Lung (tissue), 12 donors: Measurements from ENCODE around the gene XPO5. TPM values are rescaled to one million over a fixed set of nuclear protein-coding genes. Genes with fewer than 3 reads are reported as not detected.

Experiments used
- ATAC-seq: fragments of 200-7000 bp; cut with Tn5 transposase; one replicate; pipeline ENCODE4 v1.9.1; 2020; ENCODE audit warnings: moderate number of reproducible peaks; ENCODE audit not compliant: insufficient read depth, low FRiP score
- DNase-seq, 3 donors: peaks; one replicate each; pipeline ENCODE4 v3.0.0-alpha.2; 2013 to 2017
- H3K27ac ChIP-seq, 2 donors: one replicate each; pipeline ENCODE4 v1.5.1; 2013; ENCODE audit warnings: mild to moderate bottlenecking in 2 of 2, moderate library complexity in 2 of 2, control low read depth in 1 of 2, inconsistent platforms in 1 of 2, low read depth in 1 of 2, low read length in 1 of 2
- H3K27me3 ChIP-seq, 3 donors: one replicate each; pipeline ENCODE4 v1.5.1; 2013; ENCODE audit warnings: low read length in 2 of 3; ENCODE audit not compliant: control insufficient read depth in 3 of 3, insufficient read depth in 3 of 3
- H3K36me3 ChIP-seq, 4 donors: one replicate each; pipeline ENCODE4 v1.5.1; 2013; ENCODE audit warnings: low read length in 4 of 4, mild to moderate bottlenecking in 1 of 4, moderate library complexity in 1 of 4; ENCODE audit not compliant: control insufficient read depth in 4 of 4, insufficient read depth in 4 of 4
- H3K4me1 ChIP-seq, 5 donors: one replicate each; pipeline ENCODE4 v1.5.1; 2013; ENCODE audit warnings: low read length in 5 of 5, mild to moderate bottlenecking in 2 of 5, moderate library complexity in 1 of 5; ENCODE audit not compliant: control insufficient read depth in 5 of 5, insufficient read depth in 5 of 5
- H3K4me3 ChIP-seq: one replicate; pipeline ENCODE4 v1.5.1; 2013; ENCODE audit warnings: mild to moderate bottlenecking, control low read depth, moderate library complexity
- H3K9ac ChIP-seq, 2 donors: one replicate each; pipeline ENCODE4 v1.5.1; 2013; ENCODE audit warnings: low read length in 2 of 2, control low read depth in 1 of 2; ENCODE audit not compliant: insufficient read depth in 1 of 2
- H3K9me3 ChIP-seq, 4 donors: one replicate each; pipeline ENCODE4 v1.5.1; 2013; ENCODE audit warnings: low read length in 3 of 4, mild to moderate bottlenecking in 1 of 4, moderate library complexity in 1 of 4; ENCODE audit not compliant: control insufficient read depth in 4 of 4, insufficient read depth in 3 of 4
- CTCF ChIP-seq: IDR thresholded peaks from 2 replicates; pipeline ENCODE4 v1.5.1; 2012; ENCODE audit warnings: mild to moderate bottlenecking; ENCODE audit errors: control extremely low read depth, extremely low read depth
- WGBS, 2 donors: extraction: QIAGEN DNeasy Blood & Tissue Kit; methylation state at CpG; one replicate each; pipeline ENCODE4 v1.1.7; 2013; 5-methylcytosine and 5-hydroxymethylcytosine counted together
- polyA plus RNA-seq, 2 donors: library from polyadenylated mRNA; stranded (reverse); fragments of 200-250 nt; gene quantifications; one replicate each; pipeline ENCODE4 v1.2.1, GENCODE V29; 2013
- total RNA-seq, 2 donors: library from RNA; depleted of rRNA in 1 of 2; stranded (reverse); fragments of >200 nt in 1 of 2; gene quantifications; one replicate each; pipeline ENCODE4 v1.2.1, GENCODE V29; 2014 to 2021
- donor health status: control.
- donor health status: control.
- donor health status: Bipolar disorder and iron deficiency.
- donor health status: healthy.
- donor health status: DM: yes; HTN: yes; CAD: no.

XPO5 gene
- total and polyA plus RNA-seq, 4 donors: 9.3 to 30.1 (median 16.3) TPM

- TF ChIP-seq CTCF: no peak
- Histone ChIP-seq H3K4me1 (peaks cover 7 to 17% (median 10%) of the 10 kb centered on the region in 5 donors), H3K9ac (no peak overlapping the region), H3K27me3 (no peaks in the 10 kb centered on the region), H3K4me3 (no peak overlapping the region), H3K36me3 (peaks cover 0 to 2% (median under 1%) of the 10 kb centered on the region in 4 donors), H3K9me3 (no peaks in the 10 kb centered on the region), H3K27ac (no peak overlapping the region)
- ATAC-seq: no peak
- DNase-seq: no peak
- 89 to 91% methylated on average over 2 of the region's 2 CpGs for WGBS, 2 donors
These were observed 94.8 kb downstream of the XPO5 start for GRCh38 chr6:43481075-43481474.

GRCh38 chr6:43478008-43478372 lies 97.8 kb downstream of the XPO5 start:
- Histone ChIP-seq H3K36me3 (peaks cover 0 to 2% (median under 1%) of the 10 kb centered on the region in 4 donors), H3K9ac (peak overlapping the region; percentile 66 to 91), H3K4me3 (peak overlapping the region; percentile 68), H3K27ac (peak overlapping the region in 1 of 2 donors; percentile 69), H3K4me1 (peaks cover 7 to 17% (median 10%) of the 10 kb centered on the region in 5 donors), H3K27me3 (no peaks in the 10 kb centered on the region), H3K9me3 (no peaks in the 10 kb centered on the region)
- WGBS, 2 donors: 18 to 20% methylated on average over 3 of the region's 3 CpGs
- no peak for TF ChIP-seq CTCF
- DNase-seq (no peak), ATAC-seq (no peak)

GRCh38 chr6:43477235-43478007 lies 98.4 kb downstream of the XPO5 start, which contains the start of gene TJAP1:
TSS of gene TJAP1 (plus strand) at chr6:43477570. CDS start at chr6:43499002, 21,432 bp downstream.
- no peaks in the 10 kb centered on the region for H3K9me3 ChIP-seq
- ATAC-seq (peak; percentile 100), DNase-seq (peak; percentile 92 to 96 (median 93))
- TF ChIP-seq CTCF: no peak
- H3K4me3 ChIP-seq: peak within 1 kb of the TSS; percentile 68
- peaks cover 7 to 17% (median 10%) of the 10 kb centered on the region in 5 donors for H3K4me1 ChIP-seq
- peaks cover 0 to 2% (median under 1%) of the 10 kb centered on the region in 4 donors for H3K36me3 ChIP-seq
- no peaks in the 10 kb centered on the region for H3K27me3 ChIP-seq
- peak within 1 kb of the TSS; percentile 66 to 91 for H3K9ac ChIP-seq
- H3K27ac ChIP-seq: peak within 1 kb of the TSS; percentile 52 to 69
- 1% methylated on average over 34 of the region's 34 CpGs for WGBS, 2 donors
